Measurements from ENCODE around the gene PLOD3. TPM values are rescaled to one million over a fixed set of nuclear protein-coding genes. Genes with fewer than 3 reads are reported as not detected.

PLOD3 gene
- total RNA-seq, 1 donor from 2014 or later = 40.0 TPM

DNA sequence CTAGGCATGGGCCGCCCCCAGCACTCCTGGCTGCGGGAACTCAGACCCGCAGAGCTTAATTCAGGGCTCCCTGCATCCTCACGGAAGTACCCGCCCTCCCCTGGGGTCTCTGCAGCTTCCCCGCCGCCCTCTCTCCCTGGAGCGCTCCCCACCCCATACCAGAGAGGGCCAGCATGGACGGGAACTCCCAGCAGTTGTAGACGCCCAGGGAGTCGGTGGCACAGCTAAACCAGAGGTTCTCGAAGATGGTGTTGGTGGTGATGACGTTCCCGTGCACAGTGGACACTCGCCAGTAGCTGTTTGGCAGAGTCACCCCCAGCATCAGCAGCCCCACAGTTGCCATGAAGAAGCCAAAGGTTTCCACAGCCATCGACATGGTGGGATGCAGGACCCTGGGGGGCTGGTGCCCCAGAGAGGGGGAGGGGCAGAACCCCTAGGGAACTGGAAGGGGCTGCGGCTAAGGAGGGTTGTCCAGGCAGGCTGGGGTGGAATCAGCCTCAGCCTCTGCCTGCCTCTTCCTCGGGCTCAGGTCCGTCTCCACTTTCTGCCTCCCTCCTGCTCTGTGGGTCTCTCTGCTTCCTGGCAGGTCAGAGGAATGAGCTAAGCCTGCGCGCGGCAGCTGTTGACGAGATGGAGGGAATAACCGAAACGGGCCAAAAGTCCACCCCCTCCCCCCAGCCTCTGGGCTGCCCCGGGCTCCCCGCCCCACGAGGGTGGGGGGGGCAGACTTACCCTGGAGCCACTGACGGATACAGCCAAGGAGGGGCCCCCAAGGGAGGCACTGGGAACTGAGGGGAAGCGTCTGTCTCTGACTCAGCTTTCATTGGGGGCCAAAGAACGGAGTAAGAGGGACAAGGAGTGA, 20.1 kb upstream of the PLOD3 start, which contains the start of gene CLDN15:
Gene CLDN15 (minus strand): TSS at position 597 of the 862 bp plus-strand sequence. CDS start 221 bp downstream, at position 376.
- Mint-ChIP-seq H3K9me3 (no peaks in the 10 kb centered on the region), H3K4me3 (no peak within 1 kb of the TSS), H3K4me1 (peaks cover 12% of the 10 kb centered on the region), H3K27me3 (no peaks in the 10 kb centered on the region), H3K36me3 (ENCODE audit: low read depth) (peaks cover 39% of the 10 kb centered on the region), H3K27ac (no peak within 1 kb of the TSS)
- intact Hi-C loops (cut with micrococcal nuclease) = no loop called here
- TF ChIP-seq, protein P1, sequence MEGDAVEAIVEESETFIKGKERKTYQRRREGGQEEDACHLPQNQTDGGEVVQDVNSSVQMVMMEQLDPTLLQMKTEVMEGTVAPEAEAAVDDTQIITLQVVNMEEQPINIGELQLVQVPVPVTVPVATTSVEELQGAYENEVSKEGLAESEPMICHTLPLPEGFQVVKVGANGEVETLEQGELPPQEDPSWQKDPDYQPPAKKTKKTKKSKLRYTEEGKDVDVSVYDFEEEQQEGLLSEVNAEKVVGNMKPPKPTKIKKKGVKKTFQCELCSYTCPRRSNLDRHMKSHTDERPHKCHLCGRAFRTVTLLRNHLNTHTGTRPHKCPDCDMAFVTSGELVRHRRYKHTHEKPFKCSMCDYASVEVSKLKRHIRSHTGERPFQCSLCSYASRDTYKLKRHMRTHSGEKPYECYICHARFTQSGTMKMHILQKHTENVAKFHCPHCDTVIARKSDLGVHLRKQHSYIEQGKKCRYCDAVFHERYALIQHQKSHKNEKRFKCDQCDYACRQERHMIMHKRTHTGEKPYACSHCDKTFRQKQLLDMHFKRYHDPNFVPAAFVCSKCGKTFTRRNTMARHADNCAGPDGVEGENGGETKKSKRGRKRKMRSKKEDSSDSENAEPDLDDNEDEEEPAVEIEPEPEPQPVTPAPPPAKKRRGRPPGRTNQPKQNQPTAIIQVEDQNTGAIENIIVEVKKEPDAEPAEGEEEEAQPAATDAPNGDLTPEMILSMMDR (IDR thresholded peaks at IDR 0.05) = no peak
- POLR2A ChIA-PET = interaction anchor here (0.7 to 0.8 kb wide), 2 partner anchors 15 to 20 kb away, joined by 3 read pairs; partner anchors contain the start of gene ZNHIT1
- CTCF ChIA-PET = no interaction called here
- ATAC-seq (ENCODE audit: low read depth) (peak; percentile 49), DNase-seq (no peak)

DNA sequence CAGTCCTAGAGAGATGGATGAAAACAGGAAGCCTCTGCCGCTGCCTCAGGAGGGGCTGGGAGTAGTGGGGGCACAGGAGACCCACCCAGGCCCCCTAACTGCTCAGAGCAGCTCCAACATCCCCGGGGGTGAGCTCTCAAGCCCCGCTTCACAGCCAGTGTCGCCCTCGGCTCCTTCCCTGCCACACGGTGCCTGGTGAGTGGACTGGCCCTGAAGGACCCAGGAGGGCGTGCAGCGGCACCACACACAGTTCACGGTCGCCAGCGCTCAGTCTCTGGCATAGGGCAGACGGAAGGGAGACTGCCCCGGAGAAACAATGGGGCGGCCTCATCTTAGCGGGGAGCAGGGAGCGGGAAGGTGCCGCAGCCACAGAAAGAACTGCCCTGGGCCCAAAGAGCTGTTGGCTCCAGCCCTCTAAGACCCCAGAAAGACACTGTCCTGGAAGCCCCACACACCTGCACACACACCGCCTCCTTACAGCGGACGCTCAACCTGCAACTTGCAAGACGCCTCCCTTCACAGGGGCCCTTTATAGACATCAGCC, 19.0 kb upstream of the PLOD3 start:
- no peak overlapping the region for H3K27ac Mint-ChIP-seq
- ATAC-seq (ENCODE audit: low read depth) (no peak), DNase-seq (no peak)
- POLR2A ChIA-PET = no interaction called here
- H3K4me1 Mint-ChIP-seq = peaks cover 8% of the 10 kb centered on the region
- H3K36me3 Mint-ChIP-seq (ENCODE audit: low read depth) = peaks cover 44% of the 10 kb centered on the region
- CTCF ChIA-PET = no interaction called here
- H3K4me3 Mint-ChIP-seq = no peak overlapping the region
- intact Hi-C loops (cut with micrococcal nuclease) = no loop called here
- TF ChIP-seq, protein P1 (IDR thresholded peaks at IDR 0.05) = no peak
- H3K27me3 Mint-ChIP-seq = no peaks in the 10 kb centered on the region
- no peaks in the 10 kb centered on the region for H3K9me3 Mint-ChIP-seq

DNA sequence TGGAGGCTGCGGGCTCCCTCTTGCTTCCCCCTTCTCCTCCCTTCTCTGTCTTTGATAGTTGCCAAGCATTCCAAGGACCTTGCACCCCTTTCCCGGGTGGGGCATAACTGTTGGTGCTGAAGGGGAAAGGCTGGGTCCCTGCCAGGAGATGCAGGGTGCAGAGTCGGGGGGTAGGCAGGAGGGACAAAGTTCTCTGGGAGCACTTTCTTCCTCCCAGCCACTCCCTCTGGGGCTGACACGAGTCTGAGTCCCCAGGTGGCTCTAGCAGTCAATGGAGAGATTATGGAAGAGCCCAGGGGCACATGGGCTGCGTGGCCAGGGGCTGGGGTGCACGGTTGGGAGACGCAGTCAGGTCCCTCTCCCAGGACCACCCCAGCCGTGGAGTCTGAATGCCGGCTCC, 18.1 kb upstream of the PLOD3 start:
- POLR2A ChIA-PET = interaction anchor here (0.6 kb wide), 1 partner anchor 75 kb away, joined by 3 read pairs; no protein-coding TSS in a partner anchor
- H3K27ac Mint-ChIP-seq = no peak overlapping the region
- H3K36me3 Mint-ChIP-seq (ENCODE audit: low read depth) = peaks cover 44% of the 10 kb centered on the region
- H3K27me3 Mint-ChIP-seq = no peaks in the 10 kb centered on the region
- no peak for ATAC-seq (ENCODE audit: low read depth)
- CTCF ChIA-PET = no interaction called here
- intact Hi-C loops (cut with micrococcal nuclease) = no loop called here
- no peaks in the 10 kb centered on the region for H3K9me3 Mint-ChIP-seq
- H3K4me1 Mint-ChIP-seq = peaks cover 3% of the 10 kb centered on the region
- no peak overlapping the region for H3K4me3 Mint-ChIP-seq
- TF ChIP-seq, protein P1 (IDR thresholded peaks at IDR 0.05) = no peak
- no peak for DNase-seq

DNA sequence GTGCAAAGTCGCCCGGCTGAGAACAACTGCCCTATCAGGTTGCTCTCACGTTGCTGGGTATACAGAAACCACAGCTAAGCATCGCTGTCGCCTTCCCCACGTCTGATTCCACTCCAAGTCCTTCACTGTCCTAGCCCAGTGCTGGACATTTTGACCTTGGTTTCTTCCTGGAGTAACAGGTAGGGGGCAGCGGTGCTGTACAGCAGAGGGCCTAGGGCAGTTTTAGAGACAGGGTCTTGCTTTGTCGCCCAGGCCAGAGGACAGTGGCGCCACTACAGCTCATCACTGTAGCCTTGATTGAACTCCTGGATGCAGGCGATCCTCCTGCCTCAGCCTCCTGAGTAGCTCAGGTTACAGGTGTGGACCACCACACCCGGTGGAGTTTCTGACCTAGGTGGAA, 17.7 kb upstream of the PLOD3 start:
- CTCF ChIA-PET = no interaction called here
- POLR2A ChIA-PET = interaction anchor here (0.6 kb wide), 1 partner anchor 74 kb away, joined by 3 read pairs; no protein-coding TSS in a partner anchor
- Mint-ChIP-seq H3K4me1 (peaks cover 2% of the 10 kb centered on the region), H3K27me3 (no peaks in the 10 kb centered on the region), H3K27ac (no peak overlapping the region), H3K9me3 (no peaks in the 10 kb centered on the region), H3K4me3 (no peak overlapping the region), H3K36me3 (ENCODE audit: low read depth) (peaks cover 42% of the 10 kb centered on the region)
- intact Hi-C loops (cut with micrococcal nuclease) = no loop called here
- no peak for ATAC-seq (ENCODE audit: low read depth)
- no peak for DNase-seq
- TF ChIP-seq, protein P1 (IDR thresholded peaks at IDR 0.05) = no peak

DNA sequence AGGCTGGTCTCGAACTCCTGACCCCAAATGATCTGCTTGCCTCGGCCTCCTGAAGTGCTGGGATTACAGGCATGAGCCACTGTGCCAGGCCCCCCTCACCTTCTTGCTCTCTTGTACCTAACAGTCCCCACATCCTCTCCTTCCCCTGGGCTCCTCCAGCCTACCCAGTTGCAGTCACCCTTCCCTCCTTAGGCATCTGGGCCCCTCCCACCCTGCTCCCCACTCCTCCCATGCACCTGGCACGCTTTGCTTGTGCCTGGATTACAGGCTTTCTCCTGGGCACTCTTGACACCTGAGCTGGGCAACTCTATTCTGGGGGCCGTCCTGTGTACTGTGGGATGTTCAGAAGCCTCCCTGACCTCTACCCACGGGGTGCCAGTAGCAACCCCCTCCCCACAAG, 17.3 kb upstream of the PLOD3 start:
- Mint-ChIP-seq H3K36me3 (ENCODE audit: low read depth) (peaks cover 38% of the 10 kb centered on the region), H3K9me3 (no peaks in the 10 kb centered on the region), H3K27me3 (no peaks in the 10 kb centered on the region), H3K4me3 (no peak overlapping the region), H3K4me1 (peaks cover 2% of the 10 kb centered on the region), H3K27ac (no peak overlapping the region)
- no peak for ATAC-seq (ENCODE audit: low read depth)
- TF ChIP-seq, protein P1 (IDR thresholded peaks at IDR 0.05) = no peak
- no peak for DNase-seq
- ChIA-PET CTCF (no interaction called here), POLR2A (interaction anchor here (0.6 kb wide), 1 partner anchor 74 kb away, joined by 3 read pairs; no protein-coding TSS in a partner anchor)
- intact Hi-C loops (cut with micrococcal nuclease) = no loop called here
